Liver (tissue), 3 donors: ENCODE data around the gene CDK17.

Source experiments
- ATF3 ChIP-seq: IDR thresholded peaks from 2 replicates; pipeline ENCODE4 v1.6.1; 2016; ENCODE audit warnings: antibody characterized with exemption
- TAF1 ChIP-seq: conservative IDR thresholded peaks from 2 replicates; pipeline ENCODE4 v1.6.1; 2016; ENCODE audit warnings: antibody characterized with exemption, mild to moderate bottlenecking
- YY1 ChIP-seq: IDR thresholded peaks from 2 replicates; pipeline ENCODE4 v1.6.1; 2016; ENCODE audit warnings: antibody characterized with exemption, mild to moderate bottlenecking
- TF ChIP-seq, protein P1 (sequence below): fragments of 150-350 bp; IDR thresholded peaks from 2 replicates; pipeline ENCODE4 v1.5.1; 2017; ENCODE audit warnings: improper control_type of control experiment, low read depth, low read length; ENCODE audit not compliant: missing input control
- TF ChIP-seq, protein P2 (sequence below): IDR thresholded peaks from 2 replicates; pipeline ENCODE4 v1.6.1; 2016; ENCODE audit warnings: antibody characterized with exemption
- TF ChIP-seq, protein P3 (sequence below): IDR thresholded peaks from 2 replicates; pipeline ENCODE4 v1.6.1; 2016; ENCODE audit warnings: antibody characterized with exemption
- donor health status: healthy.
- donor health status: healthy.

DNA sequence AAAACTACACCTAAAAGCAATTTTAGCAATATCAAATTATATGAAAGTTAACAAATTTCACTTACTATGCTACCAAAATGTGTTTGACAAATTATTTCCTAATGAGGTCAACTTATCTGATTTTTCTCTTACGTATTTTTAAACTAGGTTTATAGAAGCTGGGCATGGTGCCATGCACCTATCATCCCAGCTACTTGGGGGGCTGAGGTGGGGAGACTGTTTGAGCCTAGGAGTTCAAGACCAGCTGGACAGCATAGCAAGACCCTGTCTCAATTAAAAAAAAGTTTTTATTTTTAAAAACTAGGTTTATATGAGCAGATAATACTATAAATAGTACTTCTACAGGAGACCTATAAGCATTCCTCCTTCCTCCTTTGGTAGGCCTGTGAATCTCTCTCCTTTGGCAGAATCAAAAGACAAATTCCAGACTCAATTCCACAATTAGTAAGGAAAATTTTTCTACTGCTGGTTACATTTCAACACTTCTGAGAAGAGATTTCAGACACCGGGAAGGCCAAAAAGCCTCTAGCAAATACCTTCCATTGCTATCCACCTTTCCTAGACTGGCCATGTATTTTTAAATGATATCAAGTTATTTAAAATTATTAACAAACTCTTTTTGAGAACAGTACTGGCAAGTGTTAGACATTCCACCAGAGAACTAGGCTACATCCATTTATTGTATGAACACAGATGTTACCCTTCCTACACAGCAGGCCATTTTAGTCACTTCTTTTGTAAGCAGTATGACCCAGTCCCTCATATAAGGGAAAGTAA is 34.4 kb downstream of the CDK17 start:
- TF ChIP-seq, protein P1, sequence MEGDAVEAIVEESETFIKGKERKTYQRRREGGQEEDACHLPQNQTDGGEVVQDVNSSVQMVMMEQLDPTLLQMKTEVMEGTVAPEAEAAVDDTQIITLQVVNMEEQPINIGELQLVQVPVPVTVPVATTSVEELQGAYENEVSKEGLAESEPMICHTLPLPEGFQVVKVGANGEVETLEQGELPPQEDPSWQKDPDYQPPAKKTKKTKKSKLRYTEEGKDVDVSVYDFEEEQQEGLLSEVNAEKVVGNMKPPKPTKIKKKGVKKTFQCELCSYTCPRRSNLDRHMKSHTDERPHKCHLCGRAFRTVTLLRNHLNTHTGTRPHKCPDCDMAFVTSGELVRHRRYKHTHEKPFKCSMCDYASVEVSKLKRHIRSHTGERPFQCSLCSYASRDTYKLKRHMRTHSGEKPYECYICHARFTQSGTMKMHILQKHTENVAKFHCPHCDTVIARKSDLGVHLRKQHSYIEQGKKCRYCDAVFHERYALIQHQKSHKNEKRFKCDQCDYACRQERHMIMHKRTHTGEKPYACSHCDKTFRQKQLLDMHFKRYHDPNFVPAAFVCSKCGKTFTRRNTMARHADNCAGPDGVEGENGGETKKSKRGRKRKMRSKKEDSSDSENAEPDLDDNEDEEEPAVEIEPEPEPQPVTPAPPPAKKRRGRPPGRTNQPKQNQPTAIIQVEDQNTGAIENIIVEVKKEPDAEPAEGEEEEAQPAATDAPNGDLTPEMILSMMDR, result no peak
- no peak for TF ChIP-seq TAF1
- TF ChIP-seq, protein P2, sequence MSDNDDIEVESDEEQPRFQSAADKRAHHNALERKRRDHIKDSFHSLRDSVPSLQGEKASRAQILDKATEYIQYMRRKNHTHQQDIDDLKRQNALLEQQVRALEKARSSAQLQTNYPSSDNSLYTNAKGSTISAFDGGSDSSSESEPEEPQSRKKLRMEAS, result no peak
- TF ChIP-seq ATF3, result no peak
- no peak for TF ChIP-seq YY1
- TF ChIP-seq, protein P3, sequence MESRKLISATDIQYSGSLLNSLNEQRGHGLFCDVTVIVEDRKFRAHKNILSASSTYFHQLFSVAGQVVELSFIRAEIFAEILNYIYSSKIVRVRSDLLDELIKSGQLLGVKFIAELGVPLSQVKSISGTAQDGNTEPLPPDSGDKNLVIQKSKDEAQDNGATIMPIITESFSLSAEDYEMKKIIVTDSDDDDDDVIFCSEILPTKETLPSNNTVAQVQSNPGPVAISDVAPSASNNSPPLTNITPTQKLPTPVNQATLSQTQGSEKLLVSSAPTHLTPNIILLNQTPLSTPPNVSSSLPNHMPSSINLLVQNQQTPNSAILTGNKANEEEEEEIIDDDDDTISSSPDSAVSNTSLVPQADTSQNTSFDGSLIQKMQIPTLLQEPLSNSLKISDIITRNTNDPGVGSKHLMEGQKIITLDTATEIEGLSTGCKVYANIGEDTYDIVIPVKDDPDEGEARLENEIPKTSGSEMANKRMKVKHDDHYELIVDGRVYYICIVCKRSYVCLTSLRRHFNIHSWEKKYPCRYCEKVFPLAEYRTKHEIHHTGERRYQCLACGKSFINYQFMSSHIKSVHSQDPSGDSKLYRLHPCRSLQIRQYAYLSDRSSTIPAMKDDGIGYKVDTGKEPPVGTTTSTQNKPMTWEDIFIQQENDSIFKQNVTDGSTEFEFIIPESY, result no peak
